Fibroblast of skin of abdomen (primary cell): ENCODE measurements around the gene AIFM2.
"Not testable (repeated sequence)": the region's sequence is repeated elsewhere in the genome, so short reads cannot be mapped to it uniquely, and the experiment has no call there.

Experiments
- DNase-seq: peaks from one replicate; pipeline ENCODE4 v3.0.0-alpha.2; 2013

Gene AIFM2

DNA sequence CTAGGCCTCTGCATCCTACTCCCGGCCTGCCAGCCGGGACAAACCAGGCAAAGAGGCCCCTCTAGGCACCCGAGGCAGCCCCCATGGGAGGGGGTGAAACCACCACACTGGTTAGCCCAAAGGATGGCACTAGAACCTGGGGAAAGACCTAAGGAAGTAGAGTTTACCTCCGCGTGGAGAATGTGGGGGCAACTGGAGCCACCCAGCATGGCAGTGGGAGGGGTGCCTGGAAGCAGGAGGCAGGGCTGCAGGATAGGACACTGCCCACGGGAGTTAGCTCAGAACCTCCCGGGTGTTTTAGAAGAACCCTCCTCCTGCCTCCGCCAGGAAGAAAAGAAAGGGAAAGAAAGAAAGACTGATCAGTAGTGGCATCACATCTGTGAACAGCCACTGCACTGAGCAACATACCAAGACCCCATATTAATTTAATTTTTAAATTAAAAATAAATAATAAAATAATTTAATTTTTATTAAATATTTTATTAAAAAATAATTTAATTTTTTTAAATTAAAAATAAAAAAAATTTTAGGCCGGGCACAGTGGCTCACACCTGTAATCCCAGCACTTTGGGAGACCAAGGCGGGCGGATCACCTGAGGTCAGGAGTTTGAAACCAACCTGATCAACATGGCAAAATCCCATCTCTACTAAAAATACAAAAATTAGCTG, 11.2 kb downstream of the AIFM2 start:
- DNase-seq, result no peak

DNA sequence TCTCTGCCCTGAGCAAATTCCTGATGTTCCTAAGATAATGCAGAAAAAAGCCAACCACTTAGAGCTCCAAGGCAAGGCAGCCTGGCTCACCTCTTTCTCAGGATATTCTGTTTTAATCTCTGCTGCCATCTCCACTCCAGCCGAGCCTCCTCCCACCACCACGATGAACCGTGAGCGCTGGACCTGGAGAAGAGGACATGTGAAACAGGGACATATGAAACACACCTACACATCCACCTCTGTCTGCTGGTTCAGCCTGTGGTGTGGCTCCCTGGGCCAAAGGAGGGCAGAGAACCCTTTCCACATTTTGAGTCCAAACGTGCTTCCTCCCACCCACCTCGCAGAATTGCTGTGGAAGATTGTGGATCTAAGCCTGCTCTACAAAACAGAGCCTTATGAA, 12.2 kb downstream of the AIFM2 start:
- no peak for DNase-seq

DNA sequence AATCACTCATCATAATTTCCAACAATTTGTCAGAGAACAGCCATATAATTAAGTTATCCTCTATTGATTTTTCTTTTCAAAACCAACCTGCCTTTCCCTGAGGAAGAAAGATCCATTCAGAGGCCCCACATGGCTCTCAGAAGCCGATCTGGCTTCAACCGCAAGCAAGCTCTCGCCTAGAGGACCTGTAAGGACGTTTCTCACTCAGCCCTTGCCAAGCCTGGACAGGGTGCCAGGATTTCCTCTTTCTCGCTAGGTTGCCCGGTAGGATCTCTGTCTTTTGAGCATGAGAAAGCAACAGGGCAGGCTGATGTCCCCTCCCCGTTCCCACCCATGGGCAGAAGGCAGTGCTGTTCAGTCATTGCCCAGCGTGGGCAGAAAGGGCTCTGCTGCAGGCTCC, 13.0 kb downstream of the AIFM2 start:
- DNase-seq, result no peak

DNA sequence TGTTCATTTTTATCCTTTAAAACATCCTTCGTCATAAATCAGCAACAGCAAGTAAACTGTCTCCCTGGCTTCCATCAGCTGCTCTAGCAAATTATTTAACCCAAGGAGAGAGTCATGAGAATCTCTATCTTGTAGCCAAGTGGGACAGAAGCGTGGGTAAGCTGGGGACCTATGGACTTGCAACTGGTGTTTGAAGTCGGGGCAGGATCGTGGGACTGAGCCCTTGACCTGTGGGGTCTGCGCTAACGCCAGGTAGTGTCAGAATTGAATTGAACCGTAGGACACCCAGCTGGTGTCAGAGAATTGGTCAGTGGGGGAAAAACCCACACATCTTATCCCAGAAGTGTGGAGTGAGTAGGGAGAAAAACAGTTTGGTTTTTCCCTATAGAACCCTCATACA, 13.4 kb downstream of the AIFM2 start:
- DNase-seq, result no peak

DNA sequence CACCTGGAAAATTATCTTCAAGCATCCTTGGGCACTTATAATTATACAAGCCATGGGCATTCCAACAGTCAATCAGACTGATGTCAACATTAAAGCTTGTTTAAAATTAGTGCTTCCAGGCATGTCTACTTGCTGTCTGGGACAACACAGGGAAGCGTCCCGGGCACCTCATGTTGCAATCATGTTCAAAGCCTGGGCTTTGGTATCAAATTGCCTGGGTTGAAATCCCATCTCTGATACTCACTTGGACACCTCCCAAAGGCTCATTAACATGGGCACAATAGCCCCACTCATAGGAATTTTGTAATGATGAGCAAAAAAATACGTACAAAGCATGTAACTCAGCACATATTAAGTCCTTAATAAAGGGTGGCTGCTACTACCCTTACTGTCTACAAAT, 14.4 kb downstream of the AIFM2 start:
- DNase-seq, result no peak

DNA sequence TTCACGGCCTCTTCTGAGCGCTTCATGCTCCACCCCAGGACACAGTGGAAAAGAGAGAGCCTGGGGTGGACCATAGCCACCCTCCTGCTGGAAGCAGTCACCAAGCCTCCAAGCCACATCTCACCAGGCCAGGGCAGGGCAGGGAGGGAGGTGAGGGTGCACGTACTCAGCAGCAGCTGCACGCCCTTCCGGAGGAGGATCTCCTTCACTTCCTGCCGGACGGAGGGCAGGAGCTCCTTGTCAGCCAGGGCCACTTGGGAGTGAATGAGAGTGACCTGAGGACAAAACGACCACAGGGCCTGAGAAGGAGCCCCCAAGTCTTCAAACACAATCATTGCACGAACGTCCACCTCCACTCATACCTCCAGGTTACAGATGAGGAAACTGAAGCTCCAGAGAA, 15.0 kb downstream of the AIFM2 start:
- no peak for DNase-seq

DNA sequence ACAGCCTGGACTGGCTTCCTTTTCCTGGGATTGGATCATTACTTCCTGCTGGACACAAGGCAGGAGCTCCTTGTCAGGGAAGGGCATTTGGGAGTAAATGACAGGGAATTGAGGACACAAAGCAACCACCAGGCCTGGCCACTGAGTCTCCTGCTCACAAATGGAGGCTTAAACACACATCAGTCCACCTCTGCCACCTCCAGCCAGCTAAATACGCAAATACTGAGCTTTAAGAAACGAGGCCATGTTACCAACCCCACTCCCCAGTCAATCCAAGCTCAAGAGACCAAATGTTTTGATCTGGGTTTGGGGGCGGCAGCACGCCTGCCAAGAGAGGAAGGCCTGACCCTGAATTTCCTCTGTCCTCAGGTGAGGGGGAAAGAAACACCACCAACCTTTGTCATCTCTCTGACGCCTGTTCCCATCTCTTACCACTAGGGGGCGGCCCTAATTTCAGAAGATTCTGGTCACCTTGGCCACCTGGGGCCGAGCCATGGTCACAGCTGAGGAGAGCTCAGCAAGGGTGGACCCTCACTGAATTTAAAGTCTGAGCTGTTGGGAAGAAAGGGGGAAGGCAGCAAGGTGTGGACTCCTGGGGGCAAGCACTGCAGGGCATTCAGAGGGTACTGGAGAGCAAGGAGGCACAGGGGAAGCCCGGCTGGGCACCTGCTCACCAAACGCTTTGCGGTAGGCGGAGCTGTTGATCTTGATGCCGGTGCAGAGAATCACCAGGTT, 16.5 kb downstream of the AIFM2 start:
- DNase-seq, result peak; percentile 16

DNA sequence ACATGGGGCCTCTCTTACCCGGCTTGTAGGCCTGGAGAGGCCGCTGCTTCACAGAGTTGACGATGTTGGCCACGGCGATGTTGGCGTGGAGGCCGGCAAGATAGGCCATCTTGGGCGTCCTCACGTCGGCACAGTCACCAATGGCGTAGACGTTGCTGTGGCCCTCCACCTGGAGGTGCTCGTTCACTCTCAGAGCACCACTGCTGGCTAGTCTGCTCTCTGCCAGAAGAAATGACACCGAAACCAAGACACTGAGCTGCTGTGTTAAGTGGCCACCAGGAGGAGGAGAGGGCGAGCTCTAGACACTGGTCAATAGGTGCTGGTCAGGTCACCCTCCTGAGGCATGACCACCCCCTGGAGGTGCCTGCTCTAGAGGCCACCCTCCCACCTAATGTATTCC, 17.7 kb downstream of the AIFM2 start:
- no peak for DNase-seq

DNA sequence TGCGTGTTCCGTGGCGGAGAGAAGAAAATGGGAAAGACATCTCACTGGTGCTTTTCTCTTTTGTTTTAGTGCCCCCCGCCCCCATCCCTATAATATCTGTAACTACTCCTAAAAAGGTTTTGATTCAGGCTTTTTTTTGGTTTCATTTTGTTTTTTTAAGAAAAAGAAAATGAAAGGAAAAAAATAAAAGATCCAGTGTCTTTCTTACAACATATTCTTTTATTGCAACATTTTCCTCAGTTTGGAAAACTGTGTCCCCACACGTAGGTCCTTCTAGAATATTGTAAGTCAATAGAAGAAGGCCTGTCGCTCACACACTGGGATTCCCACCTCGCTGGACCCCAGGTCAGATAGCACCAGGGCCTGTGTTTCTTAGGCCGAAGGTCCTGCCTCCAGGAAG, 20.6 kb downstream of the AIFM2 start:
- no peak for DNase-seq

DNA sequence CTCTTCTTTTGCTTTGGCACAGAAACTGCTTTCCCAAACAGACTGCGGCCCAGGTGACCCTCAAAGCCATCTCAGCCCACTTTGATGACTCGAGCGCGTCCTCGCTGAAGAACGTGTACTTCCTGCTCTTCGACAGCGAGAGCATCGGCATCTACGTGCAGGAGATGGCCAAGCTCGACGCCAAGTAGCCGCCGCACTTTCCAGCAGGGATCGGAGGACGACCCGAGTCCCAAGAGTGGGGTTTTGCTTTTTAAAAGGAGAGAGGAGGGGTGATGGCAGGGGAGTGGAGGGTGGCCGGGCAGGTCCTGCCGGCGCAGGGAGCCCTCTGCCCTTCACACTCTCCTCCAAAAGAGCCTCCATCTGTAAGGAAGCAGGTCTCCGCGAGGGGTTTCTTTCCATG, 21.1 kb downstream of the AIFM2 start:
- DNase-seq, result no peak

DNA sequence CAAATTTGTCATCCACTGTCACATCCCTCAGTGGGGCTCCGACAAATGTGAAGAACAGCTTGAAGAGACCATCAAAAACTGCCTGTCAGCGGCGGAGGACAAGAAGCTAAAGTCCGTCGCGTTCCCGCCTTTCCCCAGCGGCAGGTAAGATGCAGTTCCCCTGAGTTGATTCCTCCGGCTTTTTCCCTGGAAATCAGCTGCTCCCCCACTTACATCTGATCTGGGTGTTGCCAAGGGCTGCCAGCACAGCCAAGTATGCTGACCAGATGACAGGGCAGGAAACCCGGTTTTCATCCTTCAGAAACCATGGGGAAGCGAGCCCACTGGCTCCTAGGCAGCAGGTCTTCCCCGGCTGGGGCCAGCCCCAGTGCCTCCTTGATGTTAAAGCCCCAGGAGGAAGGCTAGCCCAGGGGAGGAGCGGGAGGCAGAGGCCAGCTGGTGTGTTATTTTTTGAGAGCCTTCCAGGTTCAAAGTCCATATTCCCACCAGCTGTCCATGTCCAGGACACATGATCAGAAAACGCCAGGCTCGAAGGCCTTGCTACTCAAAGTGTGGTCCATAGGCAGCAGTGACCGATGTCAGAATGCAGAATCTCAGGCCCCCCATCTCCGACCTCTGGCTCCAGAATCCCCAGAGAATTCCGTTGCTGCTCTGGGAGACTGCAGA, 23.4 kb downstream of the AIFM2 start:
- no peak for DNase-seq

DNA sequence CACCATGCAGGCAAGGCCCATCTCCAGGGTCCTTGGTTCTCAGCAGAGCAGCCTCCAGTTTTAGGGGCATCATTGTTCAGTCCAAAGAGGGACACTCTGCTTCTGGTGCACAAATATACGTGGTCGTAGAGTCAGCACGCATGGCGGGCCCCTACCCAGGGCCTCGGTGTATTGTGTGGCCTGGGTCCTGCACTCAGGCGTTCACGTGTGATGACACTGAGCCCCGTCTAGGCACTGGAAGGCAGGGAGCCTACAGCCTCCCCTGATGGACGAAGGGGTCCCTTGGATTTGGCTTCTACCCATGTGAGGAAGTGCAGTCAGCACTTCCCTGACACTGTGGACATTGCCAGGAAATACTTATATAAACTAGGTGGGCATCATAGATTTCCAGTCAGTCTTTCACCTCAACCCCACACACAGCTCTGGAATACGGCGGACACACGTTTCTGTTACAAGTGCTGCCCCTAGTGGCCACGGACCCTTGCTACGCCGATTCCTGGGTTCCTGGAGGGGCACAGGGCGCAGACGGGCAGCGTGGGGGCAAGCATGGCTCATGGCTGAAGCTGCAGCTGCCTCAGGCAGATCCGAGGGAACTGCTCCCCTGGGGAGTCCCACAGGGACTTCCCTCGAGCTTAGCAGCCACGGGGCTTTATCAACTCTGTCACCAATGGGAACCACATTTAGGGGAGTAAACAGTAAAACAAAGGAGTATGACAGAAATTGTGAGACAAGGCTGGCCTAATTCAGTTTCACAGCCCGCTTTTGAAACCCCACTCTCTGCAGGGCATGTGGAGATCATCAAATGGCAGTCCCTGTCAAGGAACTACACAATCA, 25.4 kb downstream of the AIFM2 start:
- DNase-seq, result no peak

DNA sequence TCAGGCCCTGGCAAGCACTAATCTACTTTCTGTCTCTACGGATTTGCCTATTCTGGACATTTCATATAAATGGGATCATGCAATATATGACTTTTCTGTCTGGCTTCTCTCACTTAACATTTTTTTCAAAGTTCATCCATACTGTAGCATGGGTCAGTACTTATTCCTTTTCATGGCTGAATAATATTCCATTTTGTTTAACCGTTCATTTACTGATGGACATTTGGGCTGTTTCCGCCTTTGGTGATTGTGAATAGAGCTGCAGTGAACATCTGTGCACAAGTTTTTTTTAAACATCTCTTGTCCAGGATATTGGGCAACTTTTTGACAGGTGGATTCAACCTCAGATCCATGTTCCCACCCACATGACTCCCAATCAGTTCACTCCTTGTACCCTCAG, 31.0 kb downstream of the AIFM2 start:
- DNase-seq, result no peak

DNA sequence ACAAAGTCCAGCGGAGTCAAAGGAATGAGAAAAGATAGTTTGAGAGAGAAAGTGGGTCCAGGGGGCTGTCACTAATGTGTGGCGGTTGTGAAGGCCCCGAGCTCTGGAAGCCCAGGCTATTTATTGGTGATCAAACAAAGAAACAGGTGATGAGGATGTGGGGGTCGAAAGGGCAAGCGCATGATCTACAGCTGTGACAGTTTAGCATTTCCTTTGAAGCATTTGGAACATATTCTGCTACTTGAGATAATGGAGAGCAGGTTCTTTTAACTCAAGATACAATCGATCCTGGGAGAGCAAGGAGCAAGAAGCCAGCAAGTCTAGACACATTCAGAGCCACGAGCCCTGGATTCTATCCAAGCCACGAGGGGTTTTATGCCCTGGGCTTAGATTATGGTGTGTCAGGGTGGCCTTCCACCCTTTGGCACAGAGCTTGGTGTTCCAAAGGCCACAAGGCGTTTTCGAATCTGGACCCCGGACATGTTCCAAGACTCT, 31.5 kb downstream of the AIFM2 start:
- DNase-seq, result not testable (repeated sequence)

DNA sequence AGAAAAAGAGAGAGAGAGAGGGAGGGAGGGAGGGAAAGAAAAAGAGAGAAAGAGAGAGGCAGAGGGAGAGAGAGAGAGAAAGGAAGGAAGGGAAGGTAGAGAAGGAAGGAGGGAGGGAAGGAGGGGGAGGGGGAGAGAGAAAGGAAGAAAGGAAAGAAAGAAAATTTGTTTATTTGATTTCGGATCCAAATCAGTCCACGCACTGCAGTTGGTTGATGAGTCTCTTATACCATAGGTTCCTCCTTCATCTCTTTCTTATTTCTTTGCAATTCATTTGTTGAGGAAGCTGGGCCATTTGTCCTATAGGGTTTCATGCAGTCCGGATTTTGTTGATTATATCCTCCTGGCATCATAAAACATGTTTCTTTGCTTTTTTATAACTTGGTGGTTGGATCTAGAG, 34.4 kb downstream of the AIFM2 start:
- DNase-seq, result no peak

DNA sequence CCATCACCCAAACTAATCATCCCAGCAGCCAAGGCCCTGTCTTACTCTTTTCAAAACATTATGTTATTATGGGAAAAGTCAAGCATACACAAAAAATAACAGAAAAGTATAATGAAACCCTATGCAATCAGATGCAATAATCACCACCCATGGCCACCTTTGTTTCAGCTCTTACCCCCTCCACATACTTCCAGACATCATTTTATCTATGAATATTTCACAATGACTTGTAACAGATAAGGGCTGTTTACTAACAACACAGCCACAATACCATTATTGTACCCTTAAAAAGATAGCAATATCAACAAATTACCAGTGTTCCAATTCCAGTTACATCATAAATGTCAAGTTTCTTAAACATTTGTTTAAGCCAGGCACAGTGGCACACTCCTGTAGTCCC, 35.2 kb downstream of the AIFM2 start:
- DNase-seq, result no peak

DNA sequence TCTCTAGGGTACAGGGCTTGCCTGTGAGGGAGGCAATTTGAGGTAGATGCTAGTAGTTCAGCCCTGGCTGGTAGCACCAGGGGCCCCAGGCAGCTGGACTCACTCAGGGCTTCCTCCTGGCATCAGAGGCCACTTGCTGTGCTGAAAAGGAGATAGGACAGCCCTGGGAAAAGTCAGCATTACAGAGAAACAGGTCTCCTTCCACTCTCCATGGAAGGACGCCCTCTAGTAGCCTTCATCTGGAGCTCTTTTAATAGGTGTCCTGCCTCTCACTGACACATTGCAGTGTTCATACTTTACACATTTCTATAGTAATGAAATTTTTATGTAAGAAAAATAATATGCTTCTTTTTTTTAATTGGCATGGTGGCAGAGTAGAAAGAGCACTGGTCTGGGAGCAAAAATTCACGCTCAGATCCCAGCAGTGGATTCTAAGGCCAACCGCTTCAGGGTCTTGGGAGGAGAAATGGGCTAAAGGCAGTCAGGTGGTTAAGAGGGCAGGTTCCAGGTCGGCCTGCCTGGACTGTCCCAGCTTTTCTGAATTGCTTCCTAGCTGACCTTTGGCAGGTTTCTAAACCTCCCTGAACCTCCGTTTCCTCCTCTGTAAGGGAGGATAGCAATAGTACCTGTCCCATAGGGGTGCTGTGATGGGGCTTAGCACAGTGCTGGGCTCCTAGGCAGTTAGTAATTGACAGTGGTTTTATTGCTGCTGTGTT, 35.8 kb downstream of the AIFM2 start:
- no peak for DNase-seq

DNA sequence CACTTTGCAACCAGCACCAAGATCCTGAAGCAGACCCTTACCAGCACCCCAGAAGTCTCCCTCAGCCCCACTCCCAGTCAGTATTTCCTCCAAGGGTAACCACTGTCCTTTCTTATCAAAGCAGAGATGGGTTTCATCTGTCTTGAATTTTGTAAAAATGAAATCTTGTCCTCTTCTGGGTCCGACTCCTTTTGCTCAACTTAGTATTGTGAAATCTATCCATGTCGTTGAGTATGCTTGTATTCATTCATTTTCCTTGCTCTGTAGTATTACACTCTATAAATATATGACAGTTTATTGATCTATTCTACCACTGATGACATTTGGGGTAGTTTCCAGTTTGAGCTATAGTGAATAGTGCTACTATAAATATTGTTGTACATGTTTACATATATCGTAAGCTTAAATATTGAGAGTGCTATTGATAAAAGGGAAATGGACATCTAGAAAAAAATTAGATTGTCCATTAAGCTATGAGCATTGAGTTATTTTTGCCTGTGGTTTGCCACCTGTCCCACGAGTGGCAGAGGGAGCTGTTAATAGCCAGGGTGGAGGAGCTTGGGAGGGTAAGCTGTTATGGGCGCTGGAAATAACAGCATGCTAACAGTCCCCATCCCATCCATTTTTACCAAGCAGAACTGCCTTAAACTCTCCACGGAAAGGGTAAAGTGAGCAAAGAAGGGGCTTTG, 36.5 kb downstream of the AIFM2 start:
- DNase-seq, result no peak

DNA sequence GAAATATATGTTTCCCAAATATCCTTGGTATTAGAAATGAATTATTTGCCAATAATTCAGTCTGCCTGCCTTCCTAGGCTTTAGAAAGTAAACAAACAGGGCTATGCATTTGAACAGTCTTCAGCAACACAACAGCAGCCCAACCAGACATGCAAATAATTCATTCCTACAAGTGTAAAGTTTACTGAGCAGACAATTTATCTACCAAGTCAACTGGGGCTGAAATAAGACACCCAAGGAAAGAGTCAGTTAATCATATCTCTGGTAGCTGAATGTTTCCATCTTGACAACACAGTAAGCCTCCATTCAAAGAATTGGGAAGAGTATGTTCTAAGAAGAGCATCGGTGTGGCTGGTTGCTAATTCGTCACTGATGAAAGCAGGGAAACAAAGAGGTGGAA, 38.4 kb downstream of the AIFM2 start:
- no peak for DNase-seq

DNA sequence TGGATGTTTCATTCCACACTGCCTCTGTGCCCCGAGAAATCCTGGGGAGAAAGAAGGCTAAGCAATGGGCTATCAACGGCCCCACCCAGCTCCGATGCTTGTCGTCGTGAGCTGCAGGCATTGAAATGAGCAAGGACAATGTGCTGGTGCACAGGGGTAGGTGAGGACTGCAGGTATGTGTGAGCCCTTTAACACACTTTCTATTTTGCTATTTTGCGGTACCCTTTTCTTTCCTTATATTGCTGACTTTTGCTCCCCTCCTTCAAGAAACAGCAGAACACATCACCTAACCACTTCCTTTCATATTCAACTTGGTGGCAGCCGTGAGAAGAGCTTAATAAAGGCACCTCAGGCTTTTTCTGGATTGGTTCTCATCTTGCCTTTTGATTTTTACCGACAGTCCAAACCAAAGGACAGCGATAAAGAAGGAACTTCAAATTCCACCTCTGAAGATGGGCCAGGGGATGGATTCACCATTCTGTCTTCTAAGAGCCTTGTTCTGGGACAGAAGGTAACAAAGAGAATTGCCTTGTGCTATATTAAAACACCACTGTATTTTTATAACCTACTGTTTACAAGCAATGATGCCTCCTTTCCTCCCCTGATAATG, 39.2 kb downstream of the AIFM2 start:
- no peak for DNase-seq

DNA sequence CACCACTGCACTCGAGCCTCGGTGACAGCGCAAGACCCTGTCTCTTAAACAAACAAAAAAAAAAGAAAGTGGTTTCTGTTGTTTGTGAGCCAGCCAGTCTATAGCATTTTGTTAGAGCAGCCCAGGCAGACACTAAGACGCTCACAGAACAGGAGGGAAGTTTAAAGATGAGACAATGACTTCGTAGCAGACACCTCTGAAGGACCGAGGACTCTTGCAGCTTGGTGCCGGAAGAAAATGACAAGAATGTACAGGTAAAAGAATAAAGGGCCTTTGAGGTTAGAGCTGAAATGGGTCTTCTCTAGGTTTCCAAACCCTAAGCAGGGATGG, 40.3 kb downstream of the AIFM2 start:
- no peak for DNase-seq
